Measurements from ENCODE around the gene ITM2A. TPM values are rescaled to one million over a fixed set of nuclear protein-coding genes. Genes with fewer than 3 reads are reported as not detected.

Gene ITM2A
- total and polyA plus RNA-seq, 7 donors: 18.0 to 63.4 (median 20.8) TPM

- H3K4me3 ChIP-seq: no peak overlapping the region
- 59 to 64% (median 63%) methylated on average over 5 of the region's 5 CpGs for WGBS, 3 donors
These were observed 30.0 kb downstream of the ITM2A start for GRCh38 chrX:79336869-79337815.

GRCh38 chrX:79330022-79330421 is 37.1 kb downstream of the ITM2A start:
- intact Hi-C loops (cut with DNase I): no loop called here
- no peak overlapping the region for H3K4me3 ChIP-seq
- WGBS, 3 donors: 36 to 54% (median 48%) methylated on average over 4 of the region's 4 CpGs
- H3K4me1 ChIP-seq: no peaks in the 10 kb centered on the region
- ATAC-seq: no peak
- H3K36me3 ChIP-seq (ENCODE audit: insufficient read depth in 1 of 2, low read depth in 1 of 2): no peaks in the 10 kb centered on the region
- no peak for TF ChIP-seq CTCF (IDR thresholded peaks at IDR 0.05)
- H3K27ac ChIP-seq: no peak overlapping the region
- no peak for DNase-seq
- no peaks in the 10 kb centered on the region for H3K9me3 ChIP-seq
- H3K27me3 ChIP-seq (ENCODE audit: insufficient read depth in 3 of 3, low read length in 2 of 3): no peaks in the 10 kb centered on the region

More at GRCh38 chrX:79336869-79337815, 30.0 kb downstream of the ITM2A start:
- Histone ChIP-seq H3K4me1 (no peaks in the 10 kb centered on the region), H3K36me3 (ENCODE audit: insufficient read depth in 1 of 2, low read depth in 1 of 2) (no peaks in the 10 kb centered on the region), H3K9me3 (no peaks in the 10 kb centered on the region), H3K27me3 (ENCODE audit: insufficient read depth in 3 of 3, low read length in 2 of 3) (peaks cover 0 to 6% (median 0%) of the 10 kb centered on the region in 3 donors), H3K27ac (no peak overlapping the region)
- DNase-seq: no peak
- intact Hi-C loops (cut with DNase I): no loop called here
- no peak for ATAC-seq
- TF ChIP-seq CTCF (IDR thresholded peaks at IDR 0.05): no peak

- Histone ChIP-seq H3K27me3 (ENCODE audit: insufficient read depth in 3 of 3, low read length in 2 of 3) (no peaks in the 10 kb centered on the region), H3K36me3 (ENCODE audit: insufficient read depth in 1 of 2, low read depth in 1 of 2) (no peaks in the 10 kb centered on the region), H3K4me3 (no peak overlapping the region), H3K27ac (no peak overlapping the region), H3K9me3 (no peaks in the 10 kb centered on the region), H3K4me1 (no peaks in the 10 kb centered on the region)
- intact Hi-C loops (cut with DNase I): no loop called here
- no peak for TF ChIP-seq CTCF (IDR thresholded peaks at IDR 0.05)
- DNase-seq (no peak), ATAC-seq (no peak)
- 47 to 83% (median 65%) methylated on average over 7 to 8 of the region's 8 CpGs for WGBS, 3 donors
These were observed 41.7 kb downstream of the ITM2A start for GRCh38 chrX:79325263-79325958.

Other genes with a start within 250 kb of the ITM2A start
- gene GPR174, start 222.6 kb downstream of the ITM2A start, total RNA-seq: under 1 TPM in 2 of 4 donors, not detected in 2; 0.14 to 0.30 TPM
- gene GPR174, start 222.6 kb downstream of the ITM2A start, polyA plus RNA-seq: under 1 TPM in 2 of 3 donors, not detected in 1; 0.01 to 0.03 TPM

Measured in psoas muscle (tissue), 8 donors.